HG03159 (cell line): Measurements from ENCODE around the gene VARS2.

ENCODE experiments used
- ATAC-seq: cut with Tn5 transposase; IDR thresholded peaks from one replicate; pipeline ENCODE4 v1.9.1; 2021; ENCODE audit warnings: mild to moderate bottlenecking, moderate library complexity; ENCODE audit not compliant: unreplicated experiment

VARS2 gene

GRCh38 chr6:30884521-30885480, 29.2 kb upstream of the VARS2 start:
- ATAC-seq = no peak

- ATAC-seq = no peak
These were observed 28.5 kb upstream of the VARS2 start for GRCh38 chr6:30885481-30885998.

GRCh38 chr6:30885999-30886896, 27.8 kb upstream of the VARS2 start:
- ATAC-seq = no peak

GRCh38 chr6:30886897-30887255, 27.2 kb upstream of the VARS2 start:
- no peak for ATAC-seq

GRCh38 chr6:30887901-30888815, 25.9 kb upstream of the VARS2 start:
- no peak for ATAC-seq

GRCh38 chr6:30888816-30889495, 25.1 kb upstream of the VARS2 start:
- ATAC-seq = no peak

- no peak for ATAC-seq
These were observed 24.5 kb upstream of the VARS2 start for GRCh38 chr6:30889496-30889885.

- ATAC-seq = no peak
These were observed 24.0 kb upstream of the VARS2 start for GRCh38 chr6:30889921-30890645.

- no peak for ATAC-seq
These were observed 23.2 kb upstream of the VARS2 start for GRCh38 chr6:30890646-30891449.

- no peak for ATAC-seq
These were observed 22.7 kb upstream of the VARS2 start for GRCh38 chr6:30891450-30891723.

GRCh38 chr6:30891816-30892538, 22.1 kb upstream of the VARS2 start:
- ATAC-seq = no peak

- ATAC-seq = no peak
These were observed 20.9 kb upstream of the VARS2 start for GRCh38 chr6:30893001-30893591.

GRCh38 chr6:30893666-30894065, 20.4 kb upstream of the VARS2 start:
- no peak for ATAC-seq

- ATAC-seq = no peak
These were observed 19.7 kb upstream of the VARS2 start for GRCh38 chr6:30894381-30894780.

GRCh38 chr6:30894935-30895334, 19.1 kb upstream of the VARS2 start:
- no peak for ATAC-seq

GRCh38 chr6:30895343-30895742, 18.7 kb upstream of the VARS2 start:
- no peak for ATAC-seq

GRCh38 chr6:30896541-30896940, 17.5 kb upstream of the VARS2 start:
- ATAC-seq = no peak

- no peak for ATAC-seq
These were observed 16.2 kb upstream of the VARS2 start for GRCh38 chr6:30897882-30898281.
